OCI-LY3 (cell line): ENCODE measurements around the gene CFAP157.

ENCODE experiments used
- EZH2phosphoT487 ChIP-seq: fragments of 200-600 bp; shearing (Covaris generic); IDR thresholded peaks from 2 replicates; pipeline ENCODE4 v1.6.1; 2018; ENCODE audit warnings: antibody characterized with exemption, mixed run types, low read depth
- TF ChIP-seq, protein P1 (sequence below): fragments of 200-600, 300-600 bp; sonication (generic); IDR thresholded peaks from 2 replicates; pipeline ENCODE4 v1.5.1; 2014; ENCODE audit warnings: antibody characterized with exemption, low read length, low read depth

DNA sequence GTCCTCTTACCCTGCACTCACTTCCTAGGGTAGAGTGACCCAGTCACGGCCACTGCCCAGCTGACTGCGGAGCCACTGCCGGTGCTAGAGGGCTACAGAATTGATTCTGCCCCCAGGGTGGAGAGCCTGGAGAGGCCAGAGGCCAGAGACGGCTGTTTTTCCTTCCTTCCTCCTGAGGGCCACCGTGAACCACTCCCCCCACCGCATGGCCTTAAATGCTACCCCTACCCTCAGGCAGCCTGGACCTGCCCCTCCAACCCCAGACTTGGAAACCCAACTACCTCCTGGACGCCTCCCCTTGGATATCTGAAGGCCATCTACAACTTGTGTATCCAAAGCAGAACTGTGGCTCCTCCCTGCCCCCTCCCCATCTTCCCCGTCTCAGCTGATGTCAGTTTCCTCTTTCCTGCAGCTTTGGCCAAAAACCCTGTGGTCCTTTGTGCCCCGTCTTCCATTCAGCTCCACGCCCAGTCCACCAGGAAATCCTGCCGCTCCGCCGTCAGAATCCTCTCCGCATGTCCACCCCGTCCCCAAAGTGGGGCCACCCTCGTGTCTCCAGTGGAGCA is 55.4 kb downstream of the CFAP157 start:
- TF ChIP-seq, protein P1, sequence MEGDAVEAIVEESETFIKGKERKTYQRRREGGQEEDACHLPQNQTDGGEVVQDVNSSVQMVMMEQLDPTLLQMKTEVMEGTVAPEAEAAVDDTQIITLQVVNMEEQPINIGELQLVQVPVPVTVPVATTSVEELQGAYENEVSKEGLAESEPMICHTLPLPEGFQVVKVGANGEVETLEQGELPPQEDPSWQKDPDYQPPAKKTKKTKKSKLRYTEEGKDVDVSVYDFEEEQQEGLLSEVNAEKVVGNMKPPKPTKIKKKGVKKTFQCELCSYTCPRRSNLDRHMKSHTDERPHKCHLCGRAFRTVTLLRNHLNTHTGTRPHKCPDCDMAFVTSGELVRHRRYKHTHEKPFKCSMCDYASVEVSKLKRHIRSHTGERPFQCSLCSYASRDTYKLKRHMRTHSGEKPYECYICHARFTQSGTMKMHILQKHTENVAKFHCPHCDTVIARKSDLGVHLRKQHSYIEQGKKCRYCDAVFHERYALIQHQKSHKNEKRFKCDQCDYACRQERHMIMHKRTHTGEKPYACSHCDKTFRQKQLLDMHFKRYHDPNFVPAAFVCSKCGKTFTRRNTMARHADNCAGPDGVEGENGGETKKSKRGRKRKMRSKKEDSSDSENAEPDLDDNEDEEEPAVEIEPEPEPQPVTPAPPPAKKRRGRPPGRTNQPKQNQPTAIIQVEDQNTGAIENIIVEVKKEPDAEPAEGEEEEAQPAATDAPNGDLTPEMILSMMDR = no peak
- TF ChIP-seq EZH2phosphoT487 = no peak
